ENCODE data around the gene MAMDC4.

Gene MAMDC4

DNA sequence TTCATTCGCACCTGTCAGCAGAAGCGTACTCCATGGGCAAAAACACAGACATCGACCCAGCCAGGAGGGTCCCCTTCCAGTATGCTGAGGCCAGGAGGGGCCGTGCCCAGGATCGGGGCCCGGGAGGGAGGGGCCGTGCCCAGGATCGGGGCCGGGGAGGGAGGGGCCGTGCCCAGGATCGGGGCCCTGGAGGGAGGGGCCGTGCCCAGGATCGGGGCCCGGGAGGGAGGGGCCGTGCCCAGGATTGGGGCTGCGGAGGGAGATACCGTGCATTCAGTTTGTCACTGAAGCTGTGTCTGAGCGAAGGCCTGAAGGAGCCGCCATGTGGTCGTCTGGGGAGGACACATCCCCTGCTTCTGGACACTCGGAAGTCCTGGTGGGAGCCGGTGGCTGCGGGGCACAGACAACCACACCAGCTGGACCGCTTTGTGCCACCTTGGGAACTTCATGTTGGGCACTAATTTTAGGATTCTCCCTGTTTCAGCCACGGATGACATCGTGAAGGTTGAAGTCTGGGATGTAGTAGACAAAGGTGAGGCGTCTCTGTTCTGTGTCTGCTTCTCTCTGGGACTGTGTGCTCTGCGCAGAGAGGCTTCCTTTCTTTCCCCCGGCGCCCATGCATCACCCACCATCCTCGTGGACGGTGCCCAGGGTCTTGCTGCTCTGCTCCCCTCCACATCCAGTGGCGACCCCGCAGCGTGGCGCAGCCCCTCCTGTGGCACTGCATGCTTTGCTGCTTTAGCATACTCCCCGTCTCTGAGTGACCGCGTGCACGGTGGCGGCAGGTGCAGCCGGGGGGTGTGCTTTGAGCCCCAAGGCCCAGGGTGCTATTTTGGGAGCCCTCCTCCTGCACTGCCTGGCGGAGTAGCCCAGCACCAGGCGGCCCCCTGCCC, 26.6 kb upstream of the MAMDC4 start:
- H3K4me1 ChIP-seq (ENCODE audit: control insufficient read depth in 5 of 5, insufficient read depth in 5 of 5, low read length in 5 of 5) = peaks cover 2 to 12% (median 9%) of the 10 kb centered on the region in 5 donors
- no peaks in the 10 kb centered on the region for H3K27me3 ChIP-seq (ENCODE audit: control insufficient read depth in 5 of 5, insufficient read depth in 4 of 5, low read length in 5 of 5)
- no peak overlapping the region for H3K9ac ChIP-seq (ENCODE audit: low read length in 5 of 5)
- no peak overlapping the region for H3K27ac ChIP-seq (ENCODE audit: low read depth, low read length)
- peaks cover 0 to 73% (median 57%) of the 10 kb centered on the region in 5 donors for H3K36me3 ChIP-seq (ENCODE audit: control insufficient read depth in 5 of 5, insufficient read depth in 5 of 5, low read length in 5 of 5)
- no peaks in the 10 kb centered on the region for H3K9me3 ChIP-seq (ENCODE audit: control insufficient read depth in 5 of 5, low read length in 5 of 5)
- no peak overlapping the region for H3K4me3 ChIP-seq (ENCODE audit: low read depth in 1 of 5, low read length in 5 of 5)

DNA sequence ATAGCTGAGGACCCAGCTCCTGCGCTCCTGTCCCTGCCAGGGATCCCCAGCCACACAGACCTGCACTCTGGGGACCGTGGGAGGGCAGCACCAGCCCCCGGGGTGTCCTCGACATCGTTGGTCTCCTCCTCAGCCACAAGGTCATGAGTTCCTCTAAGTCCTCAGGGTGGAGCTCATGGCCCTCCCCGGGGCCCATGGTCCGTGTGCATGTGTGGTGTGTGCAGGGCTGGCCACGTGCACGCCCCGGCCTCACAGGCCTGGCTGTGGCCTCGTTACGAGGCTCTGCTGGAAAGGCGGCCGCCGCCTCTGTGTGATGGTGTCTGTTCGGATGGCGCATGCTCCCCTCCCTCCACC, 26.0 kb upstream of the MAMDC4 start:
- H3K36me3 ChIP-seq (ENCODE audit: control insufficient read depth in 5 of 5, insufficient read depth in 5 of 5, low read length in 5 of 5) = peaks cover 0 to 79% (median 63%) of the 10 kb centered on the region in 5 donors

DNA sequence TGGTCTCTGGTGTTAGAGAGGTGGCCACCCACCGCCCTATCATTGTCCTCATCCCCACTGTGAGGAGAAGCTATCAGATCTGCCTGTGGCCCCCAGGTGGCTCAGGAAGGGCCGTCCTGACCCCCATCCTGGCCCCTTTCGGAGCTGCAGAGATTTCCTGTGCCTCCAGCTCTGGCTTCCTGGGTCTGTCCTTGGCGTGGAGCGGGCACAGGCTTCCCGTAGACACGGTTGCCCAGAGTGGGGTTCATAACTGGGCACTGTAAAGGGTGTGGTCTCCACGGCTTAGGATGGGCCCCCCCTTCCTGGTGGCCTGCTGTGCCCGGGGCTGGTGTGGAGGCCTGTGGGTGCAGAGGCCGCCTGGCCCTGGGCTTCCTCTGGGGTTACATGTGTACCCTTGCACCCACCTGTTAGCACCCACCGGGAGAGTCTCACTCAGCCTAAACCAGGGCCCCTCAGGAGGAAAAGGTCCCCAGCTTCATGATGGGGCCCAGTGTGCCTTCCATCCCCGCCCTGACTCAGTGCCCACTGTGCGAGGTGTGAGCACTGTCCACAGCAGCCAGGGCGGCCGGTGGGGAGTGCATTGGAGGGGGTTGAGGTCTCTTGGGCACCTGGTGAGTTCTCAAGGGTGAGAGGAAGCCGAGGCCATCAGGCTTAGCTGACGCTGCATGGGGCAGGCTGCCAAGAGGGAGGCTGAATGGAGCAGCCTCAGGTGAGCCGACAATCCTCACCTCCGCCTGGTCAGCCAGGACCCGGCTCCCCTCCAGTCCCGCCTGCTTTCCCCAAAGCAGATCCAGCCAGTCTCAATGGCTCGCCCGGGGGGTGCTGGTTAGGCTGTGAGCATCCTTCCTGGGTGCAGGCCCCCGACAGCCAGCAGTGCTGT, 25.2 kb upstream of the MAMDC4 start:
- H3K27me3 ChIP-seq (ENCODE audit: control insufficient read depth in 5 of 5, insufficient read depth in 4 of 5, low read length in 5 of 5) = no peaks in the 10 kb centered on the region
- H3K27ac ChIP-seq (ENCODE audit: low read depth, low read length) = no peak overlapping the region
- H3K4me1 ChIP-seq (ENCODE audit: control insufficient read depth in 5 of 5, insufficient read depth in 5 of 5, low read length in 5 of 5) = peaks cover 0 to under 1% (median 0%) of the 10 kb centered on the region in 5 donors
- no peaks in the 10 kb centered on the region for H3K9me3 ChIP-seq (ENCODE audit: control insufficient read depth in 5 of 5, low read length in 5 of 5)
- peaks cover 0 to 87% (median 71%) of the 10 kb centered on the region in 5 donors for H3K36me3 ChIP-seq (ENCODE audit: control insufficient read depth in 5 of 5, insufficient read depth in 5 of 5, low read length in 5 of 5)
- no peak overlapping the region for H3K9ac ChIP-seq (ENCODE audit: low read length in 5 of 5)
- no peak overlapping the region for H3K4me3 ChIP-seq (ENCODE audit: low read depth in 1 of 5, low read length in 5 of 5)

More for the DNA sequence above, 26.0 kb upstream of the MAMDC4 start:
- no peak overlapping the region for H3K4me3 ChIP-seq (ENCODE audit: low read depth in 1 of 5, low read length in 5 of 5)
- H3K27me3 ChIP-seq (ENCODE audit: control insufficient read depth in 5 of 5, insufficient read depth in 4 of 5, low read length in 5 of 5) = no peaks in the 10 kb centered on the region
- H3K4me1 ChIP-seq (ENCODE audit: control insufficient read depth in 5 of 5, insufficient read depth in 5 of 5, low read length in 5 of 5) = peaks cover 0 to 7% (median 4%) of the 10 kb centered on the region in 5 donors
- no peaks in the 10 kb centered on the region for H3K9me3 ChIP-seq (ENCODE audit: control insufficient read depth in 5 of 5, low read length in 5 of 5)
- H3K9ac ChIP-seq (ENCODE audit: low read length in 5 of 5) = no peak overlapping the region
- no peak overlapping the region for H3K27ac ChIP-seq (ENCODE audit: low read depth, low read length)

- H3K27ac ChIP-seq (ENCODE audit: low read depth, low read length) = no peak overlapping the region
- H3K9me3 ChIP-seq (ENCODE audit: control insufficient read depth in 5 of 5, low read length in 5 of 5) = no peaks in the 10 kb centered on the region
- H3K4me1 ChIP-seq (ENCODE audit: control insufficient read depth in 5 of 5, insufficient read depth in 5 of 5, low read length in 5 of 5) = no peaks in the 10 kb centered on the region
- H3K36me3 ChIP-seq (ENCODE audit: control insufficient read depth in 5 of 5, insufficient read depth in 5 of 5, low read length in 5 of 5) = peaks cover 0 to 97% (median 80%) of the 10 kb centered on the region in 5 donors
- no peaks in the 10 kb centered on the region for H3K27me3 ChIP-seq (ENCODE audit: control insufficient read depth in 5 of 5, insufficient read depth in 4 of 5, low read length in 5 of 5)
- H3K9ac ChIP-seq (ENCODE audit: low read length in 5 of 5) = no peak overlapping the region
- no peak overlapping the region for H3K4me3 ChIP-seq (ENCODE audit: low read depth in 1 of 5, low read length in 5 of 5)
Measured at GRCh38 chr9:136827794-136828473, 24.2 kb upstream of the MAMDC4 start.

DNA sequence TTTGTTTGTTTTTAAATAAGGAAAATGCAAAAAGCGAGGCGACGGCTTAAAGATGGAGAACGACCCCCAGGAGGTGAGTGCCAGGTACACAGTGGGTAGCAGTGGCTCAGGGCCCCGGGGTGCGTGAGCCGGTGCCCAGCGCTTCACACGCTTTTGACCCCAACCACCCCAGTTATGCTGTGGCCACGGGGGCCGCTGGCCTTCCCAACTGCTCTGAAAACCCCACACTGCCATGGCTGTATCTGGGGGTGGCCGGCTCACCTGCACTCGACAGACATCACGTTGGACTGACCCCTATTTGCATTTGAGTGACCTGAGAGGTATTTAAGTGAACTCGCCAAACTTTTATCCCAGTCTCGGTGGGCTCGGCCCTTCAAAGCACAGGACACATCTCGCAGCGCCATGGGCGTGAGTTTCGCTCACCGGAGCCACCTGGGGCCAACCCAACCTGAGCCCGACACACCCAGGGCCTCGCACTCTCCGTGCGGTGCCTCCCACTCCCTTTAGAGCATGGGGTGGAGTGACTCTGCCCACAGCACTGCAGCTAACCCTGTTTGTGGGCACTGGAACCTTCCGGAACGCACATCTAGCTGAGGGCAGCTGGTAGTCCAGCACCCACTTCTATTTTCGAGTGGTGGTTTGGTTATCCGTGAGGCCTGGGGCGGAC, 23.5 kb upstream of the MAMDC4 start:
- Histone ChIP-seq H3K9me3 (ENCODE audit: control insufficient read depth in 5 of 5, low read length in 5 of 5) (no peaks in the 10 kb centered on the region), H3K4me3 (ENCODE audit: low read depth in 1 of 5, low read length in 5 of 5) (no peak overlapping the region), H3K4me1 (ENCODE audit: control insufficient read depth in 5 of 5, insufficient read depth in 5 of 5, low read length in 5 of 5) (no peaks in the 10 kb centered on the region), H3K36me3 (ENCODE audit: control insufficient read depth in 5 of 5, insufficient read depth in 5 of 5, low read length in 5 of 5) (peaks cover 0 to 91% (median 78%) of the 10 kb centered on the region in 5 donors), H3K27me3 (ENCODE audit: control insufficient read depth in 5 of 5, insufficient read depth in 4 of 5, low read length in 5 of 5) (no peaks in the 10 kb centered on the region), H3K27ac (ENCODE audit: low read depth, low read length) (no peak overlapping the region), H3K9ac (ENCODE audit: low read length in 5 of 5) (no peak overlapping the region)

- no peak overlapping the region for H3K4me3 ChIP-seq (ENCODE audit: low read depth in 1 of 5, low read length in 5 of 5)
- H3K36me3 ChIP-seq (ENCODE audit: control insufficient read depth in 5 of 5, insufficient read depth in 5 of 5, low read length in 5 of 5) = peaks cover 0 to 87% (median 74%) of the 10 kb centered on the region in 5 donors
- H3K9ac ChIP-seq (ENCODE audit: low read length in 5 of 5) = no peak overlapping the region
- no peaks in the 10 kb centered on the region for H3K9me3 ChIP-seq (ENCODE audit: control insufficient read depth in 5 of 5, low read length in 5 of 5)
- H3K4me1 ChIP-seq (ENCODE audit: control insufficient read depth in 5 of 5, insufficient read depth in 5 of 5, low read length in 5 of 5) = no peaks in the 10 kb centered on the region
- no peaks in the 10 kb centered on the region for H3K27me3 ChIP-seq (ENCODE audit: control insufficient read depth in 5 of 5, insufficient read depth in 4 of 5, low read length in 5 of 5)
- H3K27ac ChIP-seq (ENCODE audit: low read depth, low read length) = no peak overlapping the region
Measured at GRCh38 chr9:136829412-136829811, 22.7 kb upstream of the MAMDC4 start.

DNA sequence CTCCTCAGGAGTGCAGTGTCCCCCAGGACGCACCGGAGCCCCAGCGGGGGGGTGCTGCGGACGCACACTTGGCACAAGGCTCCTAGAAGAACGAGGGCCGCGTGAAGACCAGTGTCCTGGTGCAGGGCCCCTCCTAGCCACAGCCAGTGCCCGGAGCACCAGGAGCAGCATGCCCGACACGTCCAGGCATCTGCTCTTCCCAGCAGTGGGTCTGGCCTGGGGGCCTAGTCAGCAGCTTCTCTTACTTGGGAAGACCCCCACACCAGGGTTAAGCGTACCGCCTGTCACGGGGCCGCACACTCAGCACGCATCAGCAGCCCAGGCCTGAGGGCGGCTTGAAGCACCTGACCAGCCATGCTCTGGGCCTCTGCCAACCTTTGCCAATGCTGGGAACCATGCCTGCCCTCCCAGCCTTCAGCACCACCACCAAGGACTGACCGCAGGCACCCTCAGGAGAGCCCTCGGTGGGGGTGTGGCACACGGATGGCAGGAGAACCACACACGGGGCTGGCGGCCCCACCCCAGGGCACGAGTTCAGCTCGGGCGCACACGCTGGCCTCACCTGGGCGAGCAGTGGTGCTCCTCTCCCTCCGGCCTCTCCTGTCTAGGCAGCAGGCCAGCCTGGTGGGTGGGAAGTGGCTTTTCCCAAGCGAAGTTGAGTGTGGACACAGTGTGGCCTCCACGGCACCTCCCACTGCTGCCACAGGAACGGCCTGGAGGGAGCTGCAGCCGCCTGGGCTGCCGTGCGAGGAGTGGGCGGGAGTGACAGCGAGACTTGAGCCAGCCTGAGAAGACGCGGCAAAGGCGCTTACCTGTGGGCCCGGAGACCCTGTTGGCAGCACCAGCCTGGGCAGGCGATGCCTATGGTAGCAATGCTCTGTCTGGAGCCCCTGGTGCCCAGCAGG, 21.9 kb upstream of the MAMDC4 start:
- H3K4me3 ChIP-seq (ENCODE audit: low read depth in 1 of 5, low read length in 5 of 5) = no peak overlapping the region
- H3K27me3 ChIP-seq (ENCODE audit: control insufficient read depth in 5 of 5, insufficient read depth in 4 of 5, low read length in 5 of 5) = no peaks in the 10 kb centered on the region
- no peaks in the 10 kb centered on the region for H3K4me1 ChIP-seq (ENCODE audit: control insufficient read depth in 5 of 5, insufficient read depth in 5 of 5, low read length in 5 of 5)
- H3K36me3 ChIP-seq (ENCODE audit: control insufficient read depth in 5 of 5, insufficient read depth in 5 of 5, low read length in 5 of 5) = peaks cover 0 to 81% (median 67%) of the 10 kb centered on the region in 5 donors
- no peaks in the 10 kb centered on the region for H3K9me3 ChIP-seq (ENCODE audit: control insufficient read depth in 5 of 5, low read length in 5 of 5)
- no peak overlapping the region for H3K27ac ChIP-seq (ENCODE audit: low read depth, low read length)
- H3K9ac ChIP-seq (ENCODE audit: low read length in 5 of 5) = no peak overlapping the region

DNA sequence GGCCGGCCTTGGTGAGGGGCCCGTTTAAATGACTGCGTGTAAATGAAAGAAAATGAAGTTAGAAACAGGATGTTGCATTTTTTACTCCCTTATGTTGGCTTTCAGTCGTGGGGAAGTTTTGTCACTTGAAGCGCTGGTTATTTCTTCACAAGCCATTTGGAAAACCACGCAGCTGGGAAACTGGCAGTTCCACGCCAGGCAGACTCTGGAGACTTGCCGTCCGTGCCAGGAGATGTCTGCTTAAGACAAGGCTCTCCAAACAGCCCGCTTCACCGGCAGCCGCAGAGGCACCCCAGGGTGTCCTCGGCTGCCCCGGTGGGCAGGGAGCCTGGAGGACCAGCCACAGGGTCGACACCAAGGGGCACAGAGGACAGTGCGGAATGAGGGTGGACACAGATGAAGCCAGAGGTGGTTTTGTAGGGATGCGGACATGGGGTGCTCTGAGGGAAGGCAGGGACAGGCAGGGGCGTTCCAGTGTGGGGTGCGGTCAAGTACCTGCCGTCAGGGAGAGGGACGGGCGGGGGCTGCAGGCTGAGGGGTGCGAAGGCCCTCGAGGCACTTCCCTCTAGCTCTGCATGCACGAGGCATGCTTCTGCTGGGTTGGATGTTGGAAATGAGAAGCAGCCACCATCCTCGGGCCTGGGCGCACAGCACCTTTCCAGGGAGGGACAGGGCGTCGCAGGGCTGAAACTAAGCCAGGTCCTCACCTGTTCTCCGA, 21.0 kb upstream of the MAMDC4 start:
- no peak overlapping the region for H3K4me3 ChIP-seq (ENCODE audit: low read depth in 1 of 5, low read length in 5 of 5)
- no peaks in the 10 kb centered on the region for H3K4me1 ChIP-seq (ENCODE audit: control insufficient read depth in 5 of 5, insufficient read depth in 5 of 5, low read length in 5 of 5)
- H3K27me3 ChIP-seq (ENCODE audit: control insufficient read depth in 5 of 5, insufficient read depth in 4 of 5, low read length in 5 of 5) = no peaks in the 10 kb centered on the region
- no peak overlapping the region for H3K27ac ChIP-seq (ENCODE audit: low read depth, low read length)
- peaks cover 0 to 81% (median 62%) of the 10 kb centered on the region in 5 donors for H3K36me3 ChIP-seq (ENCODE audit: control insufficient read depth in 5 of 5, insufficient read depth in 5 of 5, low read length in 5 of 5)
- H3K9ac ChIP-seq (ENCODE audit: low read length in 5 of 5) = no peak overlapping the region
- no peaks in the 10 kb centered on the region for H3K9me3 ChIP-seq (ENCODE audit: control insufficient read depth in 5 of 5, low read length in 5 of 5)

All from subcutaneous abdominal adipose tissue (tissue), 5 donors.